GM12878 (cell line): Measurements from ENCODE around the gene HSP90AB1. TPM values are rescaled to one million over a fixed set of nuclear protein-coding genes. Genes with fewer than 3 reads are reported as not detected.

Source experiments
- ATAC-seq: fragments of 200-7000 bp; cut with Tn5 transposase; 3 replicates; pipeline ENCODE4 v1.9.1; 2020; ENCODE audit warnings: mild to moderate bottlenecking, moderate library complexity
- BruUV-seq: library from RNA; stranded (reverse); fragments of 400-500 nt; replicated peaks from 2 replicates; lab custom pipeline; 2021; lab: Mats Ljungman, UMichigan
- CTCF ChIA-PET: fragments of 300-600 bp; sonication (Branson Sonifier 250); formaldehyde crosslinking; extraction: SDS; loops from one replicate; lab custom pipeline; 2021; ENCODE audit warnings: inconsistent platforms; lab: Yijun Ruan, JAX
- POLR2A ChIA-PET: fragments of 350-600 bp; formaldehyde crosslinking; extraction: SDS; loops from one replicate; lab custom pipeline; 2021; ENCODE audit warnings: inconsistent platforms; lab: Charles Lee
- RAD21 ChIA-PET: fragments of 300-600 bp; sonication (Branson Sonifier 250); formaldehyde crosslinking; loops from one replicate; lab custom pipeline; 2023; ENCODE audit warnings: antibody characterized with exemption; ENCODE audit not compliant: unreplicated experiment; lab: Charles Lee
- SMC1A ChIA-PET: fragments of 300-600 bp; sonication (Branson Sonifier 250); formaldehyde crosslinking; loops from one replicate; lab custom pipeline; 2023; ENCODE audit not compliant: unreplicated experiment, uncharacterized antibody; lab: Charles Lee
- DNase-seq: peaks from one replicate; pipeline ENCODE4 v3.0.0-alpha.2; 2011; ENCODE audit warnings: low read depth, low spot score
- FAIRE-seq: peaks from 3 replicates; lab custom pipeline; 2011; peaks lifted over from hg19 to GRCh38; lab: Jason Lieb, UNC
- H2AFZ ChIP-seq: 2 replicates; pipeline ENCODE4 v1.6.0; 2011; ENCODE audit warnings: low read depth, low read length, control low read depth; ENCODE audit not compliant: control insufficient read depth
- H3K27ac ChIP-seq: 2 replicates; pipeline ENCODE4 v1.5.1; 2011; ENCODE audit warnings: control low read depth; ENCODE audit not compliant: control insufficient read depth, insufficient read depth
- H3K27me3 ChIP-seq, 2 experiments: replicated peaks in 1 of 2; 2 replicates each; pipeline versions ENCODE4 v1.6.0 to v1.6.1; 2011; ENCODE audit warnings: low read length in 1 of 2; ENCODE audit not compliant: control insufficient read depth in 2 of 2, insufficient read depth in 2 of 2
- H3K36me3 ChIP-seq, 2 experiments: 2 replicates each; pipeline ENCODE4 v1.5.1; 2011; ENCODE audit warnings: low read length in 1 of 2; ENCODE audit not compliant: control insufficient read depth in 2 of 2, insufficient read depth in 2 of 2
- H3K4me1 ChIP-seq: 2 replicates; pipeline ENCODE4 v1.6.1; 2011; ENCODE audit warnings: mild to moderate bottlenecking, low read length, moderate library complexity, mixed read lengths; ENCODE audit not compliant: control insufficient read depth, insufficient read depth
- H3K4me2 ChIP-seq: 2 replicates; pipeline ENCODE4 v1.6.0; 2011; ENCODE audit warnings: control low read depth; ENCODE audit not compliant: control insufficient read depth, insufficient read depth
- H3K4me3 ChIP-seq: fragments of 200-600 bp; sonication (generic); 2 replicates; pipeline ENCODE4 v1.5.1; 2016
- H3K79me2 ChIP-seq: 2 replicates; pipeline ENCODE4 v1.6.0; 2011; ENCODE audit warnings: low read length; ENCODE audit not compliant: control insufficient read depth, insufficient read depth
- H3K9ac ChIP-seq: 2 replicates; pipeline ENCODE4 v1.8.0; 2011; ENCODE audit warnings: low read length, control low read depth, mixed read lengths; ENCODE audit not compliant: control insufficient read depth, insufficient read depth
- H3K9me3 ChIP-seq: replicated peaks from 3 replicates; pipeline ENCODE4 v1.5.1; 2011; ENCODE audit warnings: mild to moderate bottlenecking, low read length; ENCODE audit not compliant: control insufficient read depth, insufficient read depth
- H4K20me1 ChIP-seq: 2 replicates; pipeline ENCODE4 v1.6.0; 2011; ENCODE audit not compliant: control insufficient read depth, insufficient read depth
- CBFB ChIP-seq: IDR thresholded peaks from 2 replicates; pipeline ENCODE4 v1.6.1; 2016; ENCODE audit warnings: antibody characterized with exemption, low read depth
- FOXK2 ChIP-seq: fragments of 450-650 bp; IDR thresholded peaks from 2 replicates; pipeline ENCODE4 v1.6.1; 2017; ENCODE audit warnings: mild to moderate bottlenecking, moderate library complexity
- FOXM1 ChIP-seq: IDR thresholded peaks from 2 replicates; pipeline ENCODE4 v1.6.1; 2012; ENCODE audit warnings: low read depth, mild to moderate bottlenecking, inconsistent platforms, low read length, moderate library complexity
- NFYA ChIP-seq: IDR thresholded peaks from 2 replicates; pipeline ENCODE4 v1.6.1; 2011; ENCODE audit warnings: low read depth, mild to moderate bottlenecking, low read length, improper control_type of control experiment, borderline replicate concordance
- TCF7 ChIP-seq: IDR thresholded peaks from 2 replicates; pipeline ENCODE4 v1.6.1; 2014; ENCODE audit warnings: antibody characterized with exemption, borderline replicate concordance
- WGBS: methylation state at CpG from one replicate; pipeline ENCODE4 v1.1.6; 2016; ENCODE audit warnings: low lambda C conversion rate; ENCODE audit not compliant: insufficient replicate concordance, insufficient coverage; ENCODE audit errors: missing lambda C conversion rate; 5-methylcytosine and 5-hydroxymethylcytosine counted together
- in situ Hi-C: fragments of 300-500 bp; cut with MboI; formaldehyde crosslinking; loops from 9 replicates; pipeline ENCODE4 v1.14.3; 2018; ENCODE audit warnings: mixed read lengths
- intact Hi-C: fragments of 100-400 bp; cut with micrococcal nuclease; formaldehyde crosslinking; loops from one replicate; pipeline ENCODE4 v1.14.2; 2022; ENCODE audit not compliant: unreplicated experiment
- polyA plus RNA-seq, 11 experiments: library from polyadenylated mRNA; depleted of rRNA in 4 of 11; unstranded in 6 of 11; stranded (reverse) in 5 of 11; fragments of >200 nt; fragmentation: Nextera tagmentation in 4 of 11; fragmentation: Illumina TruSeq in 1 of 11; extraction: Ambion mirVana in 4 of 11; extraction: Trizol in 1 of 11; gene quantifications; 1 replicate in 1 of 11; 2 replicates in 10 of 11; pipeline versions ENCODE4 v1.2.1 to v1.2.3, GENCODE V29; 2011 to 2016; ENCODE audit warnings: inconsistent platforms in 2 of 11, missing spikeins in 2 of 11, low read depth in 1 of 11
- total RNA-seq, 4 experiments: library from RNA; depleted of rRNA in 3 of 4; stranded (reverse); fragments of >200 nt in 3 of 4; fragmentation: Illumina TruSeq in 1 of 4; extraction: Trizol in 1 of 4; gene quantifications; 2 replicates each; pipeline versions ENCODE4 v1.2.1 to v1.2.3, GENCODE V29; 2013 to 2021
- TF ChIP-seq, protein P1 (sequence below): fragments of 450-650 bp; IDR thresholded peaks from 2 replicates; pipeline ENCODE4 v1.6.1; 2017; ENCODE audit warnings: borderline replicate concordance
- TF ChIP-seq, protein P2 (sequence below): fragments of 450-650 bp; IDR thresholded peaks from 2 replicates; pipeline ENCODE4 v1.6.1; 2016; ENCODE audit warnings: mild to moderate bottlenecking
- TF ChIP-seq, protein P3 (sequence below): fragments of 150-350 bp; IDR thresholded peaks from 2 replicates; pipeline ENCODE4 v1.6.1; 2016; ENCODE audit warnings: low read depth, low read length
- TF ChIP-seq, protein P4 (sequence below): IDR thresholded peaks from 2 replicates; pipeline ENCODE4 v1.6.1; 2011; ENCODE audit warnings: borderline replicate concordance, low read depth, mild to moderate bottlenecking, moderate library complexity, low read length; ENCODE audit not compliant: insufficient read depth, poor library complexity, severe bottlenecking
- TF ChIP-seq, protein P5 (sequence below): fragments of 450-650 bp; IDR thresholded peaks from 2 replicates; pipeline ENCODE4 v1.6.1; 2017; ENCODE audit warnings: antibody characterized with exemption, mild to moderate bottlenecking, moderate library complexity

HSP90AB1 gene
- total and polyA plus RNA-seq, 10 of the 15 experiments (the other 5 are each of a cell fraction or from before 2014, with no cell fraction given): 988 to 1,682 (median 1,146) TPM

DNA sequence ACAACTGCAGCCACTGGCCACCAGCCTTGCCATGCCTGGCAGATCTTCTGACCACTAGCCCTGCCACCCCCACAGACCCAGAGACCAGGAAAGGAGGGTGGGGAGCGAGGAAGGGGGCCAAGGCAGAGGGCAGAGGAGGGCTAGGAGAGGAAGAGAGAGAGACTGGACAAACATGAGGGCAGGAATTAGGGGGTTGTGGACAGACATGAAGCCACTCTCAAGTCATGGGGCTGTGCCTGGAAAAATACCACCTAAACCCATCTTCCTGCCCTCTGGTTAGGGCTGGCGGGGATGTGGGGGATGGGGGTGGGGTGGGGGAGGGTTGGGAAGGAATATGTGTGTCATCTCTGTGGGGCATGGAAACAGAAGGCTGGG lies 25.0 kb upstream of the HSP90AB1 start:
- no peaks in the 10 kb centered on the region for H3K27me3 ChIP-seq
- H3K27ac ChIP-seq: no peak overlapping the region
- no peaks in the 10 kb centered on the region for H4K20me1 ChIP-seq
- no peaks in the 10 kb centered on the region for H3K36me3 ChIP-seq
- peaks cover 31% of the 10 kb centered on the region for H3K79me2 ChIP-seq
- CTCF ChIA-PET: interaction anchor here (0.5 to 6.0 kb wide), 18 partner anchors 14 to 60 kb away, joined by 3 to 95 read pairs (median 6); partner anchors contain the start of gene HSP90AB1
- peaks cover 40% of the 10 kb centered on the region for H3K4me1 ChIP-seq
- WGBS: 91% methylated on average over 2 of the region's 2 CpGs
- intact Hi-C loops: loop anchor here (1.0 kb wide), 1 partner anchor 24 kb away; no protein-coding TSS in a partner anchor
- RAD21 ChIA-PET: interaction anchor here (0.6 to 4.5 kb wide), 15 partner anchors 13 to 56 kb away, joined by 3 to 21 read pairs (median 5); partner anchors contain the start of gene HSP90AB1
- POLR2A ChIA-PET: interaction anchor here (0.6 to 7.0 kb wide), 7 partner anchors 20 to 45 kb away, joined by 3 to 63 read pairs (median 5); partner anchors contain the start of gene HSP90AB1
- H3K9ac ChIP-seq: no peak overlapping the region
- H2AFZ ChIP-seq: no peak overlapping the region
- DNase-seq (no peak), FAIRE-seq (no peak), ATAC-seq (no peak)
- no peaks in the 10 kb centered on the region for H3K9me3 ChIP-seq
- no TSS peak for BruUV-seq
- H3K4me3 ChIP-seq: no peak overlapping the region
- H3K4me2 ChIP-seq: no peak overlapping the region
- SMC1A ChIA-PET: interaction anchor here (1.2 to 2.2 kb wide), 6 partner anchors 21 to 45 kb away, joined by 4 to 6 read pairs (median 6); no protein-coding TSS in a partner anchor
- in situ Hi-C loops: no loop called here
- TF ChIP-seq NFYA: no peak
- TF ChIP-seq, protein P1, sequence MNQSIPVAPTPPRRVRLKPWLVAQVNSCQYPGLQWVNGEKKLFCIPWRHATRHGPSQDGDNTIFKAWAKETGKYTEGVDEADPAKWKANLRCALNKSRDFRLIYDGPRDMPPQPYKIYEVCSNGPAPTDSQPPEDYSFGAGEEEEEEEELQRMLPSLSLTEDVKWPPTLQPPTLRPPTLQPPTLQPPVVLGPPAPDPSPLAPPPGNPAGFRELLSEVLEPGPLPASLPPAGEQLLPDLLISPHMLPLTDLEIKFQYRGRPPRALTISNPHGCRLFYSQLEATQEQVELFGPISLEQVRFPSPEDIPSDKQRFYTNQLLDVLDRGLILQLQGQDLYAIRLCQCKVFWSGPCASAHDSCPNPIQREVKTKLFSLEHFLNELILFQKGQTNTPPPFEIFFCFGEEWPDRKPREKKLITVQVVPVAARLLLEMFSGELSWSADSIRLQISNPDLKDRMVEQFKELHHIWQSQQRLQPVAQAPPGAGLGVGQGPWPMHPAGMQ: no peak
- TF ChIP-seq, protein P2, sequence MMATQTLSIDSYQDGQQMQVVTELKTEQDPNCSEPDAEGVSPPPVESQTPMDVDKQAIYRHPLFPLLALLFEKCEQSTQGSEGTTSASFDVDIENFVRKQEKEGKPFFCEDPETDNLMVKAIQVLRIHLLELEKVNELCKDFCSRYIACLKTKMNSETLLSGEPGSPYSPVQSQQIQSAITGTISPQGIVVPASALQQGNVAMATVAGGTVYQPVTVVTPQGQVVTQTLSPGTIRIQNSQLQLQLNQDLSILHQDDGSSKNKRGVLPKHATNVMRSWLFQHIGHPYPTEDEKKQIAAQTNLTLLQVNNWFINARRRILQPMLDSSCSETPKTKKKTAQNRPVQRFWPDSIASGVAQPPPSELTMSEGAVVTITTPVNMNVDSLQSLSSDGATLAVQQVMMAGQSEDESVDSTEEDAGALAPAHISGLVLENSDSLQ: no peak
- TF ChIP-seq FOXK2: no peak
- TF ChIP-seq FOXM1: no peak
- no peak for TF ChIP-seq TCF7
- TF ChIP-seq, protein P3, sequence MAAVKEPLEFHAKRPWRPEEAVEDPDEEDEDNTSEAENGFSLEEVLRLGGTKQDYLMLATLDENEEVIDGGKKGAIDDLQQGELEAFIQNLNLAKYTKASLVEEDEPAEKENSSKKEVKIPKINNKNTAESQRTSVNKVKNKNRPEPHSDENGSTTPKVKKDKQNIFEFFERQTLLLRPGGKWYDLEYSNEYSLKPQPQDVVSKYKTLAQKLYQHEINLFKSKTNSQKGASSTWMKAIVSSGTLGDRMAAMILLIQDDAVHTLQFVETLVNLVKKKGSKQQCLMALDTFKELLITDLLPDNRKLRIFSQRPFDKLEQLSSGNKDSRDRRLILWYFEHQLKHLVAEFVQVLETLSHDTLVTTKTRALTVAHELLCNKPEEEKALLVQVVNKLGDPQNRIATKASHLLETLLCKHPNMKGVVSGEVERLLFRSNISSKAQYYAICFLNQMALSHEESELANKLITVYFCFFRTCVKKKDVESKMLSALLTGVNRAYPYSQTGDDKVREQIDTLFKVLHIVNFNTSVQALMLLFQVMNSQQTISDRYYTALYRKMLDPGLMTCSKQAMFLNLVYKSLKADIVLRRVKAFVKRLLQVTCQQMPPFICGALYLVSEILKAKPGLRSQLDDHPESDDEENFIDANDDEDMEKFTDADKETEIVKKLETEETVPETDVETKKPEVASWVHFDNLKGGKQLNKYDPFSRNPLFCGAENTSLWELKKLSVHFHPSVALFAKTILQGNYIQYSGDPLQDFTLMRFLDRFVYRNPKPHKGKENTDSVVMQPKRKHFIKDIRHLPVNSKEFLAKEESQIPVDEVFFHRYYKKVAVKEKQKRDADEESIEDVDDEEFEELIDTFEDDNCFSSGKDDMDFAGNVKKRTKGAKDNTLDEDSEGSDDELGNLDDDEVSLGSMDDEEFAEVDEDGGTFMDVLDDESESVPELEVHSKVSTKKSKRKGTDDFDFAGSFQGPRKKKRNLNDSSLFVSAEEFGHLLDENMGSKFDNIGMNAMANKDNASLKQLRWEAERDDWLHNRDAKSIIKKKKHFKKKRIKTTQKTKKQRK: no peak
- TF ChIP-seq CBFB: no peak
- TF ChIP-seq, protein P4, sequence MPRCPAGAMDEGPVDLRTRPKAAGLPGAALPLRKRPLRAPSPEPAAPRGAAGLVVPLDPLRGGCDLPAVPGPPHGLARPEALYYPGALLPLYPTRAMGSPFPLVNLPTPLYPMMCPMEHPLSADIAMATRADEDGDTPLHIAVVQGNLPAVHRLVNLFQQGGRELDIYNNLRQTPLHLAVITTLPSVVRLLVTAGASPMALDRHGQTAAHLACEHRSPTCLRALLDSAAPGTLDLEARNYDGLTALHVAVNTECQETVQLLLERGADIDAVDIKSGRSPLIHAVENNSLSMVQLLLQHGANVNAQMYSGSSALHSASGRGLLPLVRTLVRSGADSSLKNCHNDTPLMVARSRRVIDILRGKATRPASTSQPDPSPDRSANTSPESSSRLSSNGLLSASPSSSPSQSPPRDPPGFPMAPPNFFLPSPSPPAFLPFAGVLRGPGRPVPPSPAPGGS: no peak
- TF ChIP-seq, protein P5, sequence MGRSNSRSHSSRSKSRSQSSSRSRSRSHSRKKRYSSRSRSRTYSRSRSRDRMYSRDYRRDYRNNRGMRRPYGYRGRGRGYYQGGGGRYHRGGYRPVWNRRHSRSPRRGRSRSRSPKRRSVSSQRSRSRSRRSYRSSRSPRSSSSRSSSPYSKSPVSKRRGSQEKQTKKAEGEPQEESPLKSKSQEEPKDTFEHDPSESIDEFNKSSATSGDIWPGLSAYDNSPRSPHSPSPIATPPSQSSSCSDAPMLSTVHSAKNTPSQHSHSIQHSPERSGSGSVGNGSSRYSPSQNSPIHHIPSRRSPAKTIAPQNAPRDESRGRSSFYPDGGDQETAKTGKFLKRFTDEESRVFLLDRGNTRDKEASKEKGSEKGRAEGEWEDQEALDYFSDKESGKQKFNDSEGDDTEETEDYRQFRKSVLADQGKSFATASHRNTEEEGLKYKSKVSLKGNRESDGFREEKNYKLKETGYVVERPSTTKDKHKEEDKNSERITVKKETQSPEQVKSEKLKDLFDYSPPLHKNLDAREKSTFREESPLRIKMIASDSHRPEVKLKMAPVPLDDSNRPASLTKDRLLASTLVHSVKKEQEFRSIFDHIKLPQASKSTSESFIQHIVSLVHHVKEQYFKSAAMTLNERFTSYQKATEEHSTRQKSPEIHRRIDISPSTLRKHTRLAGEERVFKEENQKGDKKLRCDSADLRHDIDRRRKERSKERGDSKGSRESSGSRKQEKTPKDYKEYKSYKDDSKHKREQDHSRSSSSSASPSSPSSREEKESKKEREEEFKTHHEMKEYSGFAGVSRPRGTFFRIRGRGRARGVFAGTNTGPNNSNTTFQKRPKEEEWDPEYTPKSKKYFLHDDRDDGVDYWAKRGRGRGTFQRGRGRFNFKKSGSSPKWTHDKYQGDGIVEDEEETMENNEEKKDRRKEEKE: no peak
